ENCODE data around the gene MAGI1.

The MAGI1 gene

GRCh38 chr3:66076861-66077470, 38.2 kb upstream of the MAGI1 start:
- Histone ChIP-seq H3K27me3 (ENCODE audit: low read length) (no peaks in the 10 kb centered on the region), H3F3A (ENCODE audit: insufficient read depth) (no peaks in the 10 kb centered on the region), H3K79me2 (ENCODE audit: insufficient read depth, low read length) (no peaks in the 10 kb centered on the region), H4K20me1 (ENCODE audit: low read depth, low read length) (no peaks in the 10 kb centered on the region), H3K9me3 (ENCODE audit: insufficient read depth, low read length) (no peaks in the 10 kb centered on the region), H3K9ac (ENCODE audit: low read length) (no peak overlapping the region), H3K36me3 (ENCODE audit: low read length) (no peaks in the 10 kb centered on the region), H2AFZ (ENCODE audit: low read depth, low read length, severe bottlenecking) (no peak overlapping the region), H3K4me3 (ENCODE audit: insufficient read depth, low read length, poor library complexity, severe bottlenecking) (no peak overlapping the region), H3K27ac (ENCODE audit: low read depth, low read length) (no peak overlapping the region), H3K9me2 (replicated peaks; ENCODE audit: insufficient read depth, low read length) (no peaks in the 10 kb centered on the region), H3K4me2 (ENCODE audit: low read depth, low read length, poor library complexity, severe bottlenecking) (no peak overlapping the region)
- TF ChIP-seq EZH2phosphoT487 (conservative IDR thresholded peaks at IDR 0.05; ENCODE audit: low read length) = no peak
- TF ChIP-seq CTCF (IDR thresholded peaks at IDR 0.05; ENCODE audit: insufficient read depth, low read length, poor library complexity, severe bottlenecking) = no peak

- TF ChIP-seq CTCF (IDR thresholded peaks at IDR 0.05; ENCODE audit: insufficient read depth, low read length, poor library complexity, severe bottlenecking) = no peak
- TF ChIP-seq EZH2phosphoT487 (conservative IDR thresholded peaks at IDR 0.05; ENCODE audit: low read length) = no peak
- no peaks in the 10 kb centered on the region for H3F3A ChIP-seq (ENCODE audit: insufficient read depth)
- H2AFZ ChIP-seq (ENCODE audit: low read depth, low read length, severe bottlenecking) = no peak overlapping the region
Measured at GRCh38 chr3:66075281-66075680, 36.6 kb upstream of the MAGI1 start.

GRCh38 chr3:66073464-66074141, 34.9 kb upstream of the MAGI1 start:
- Histone ChIP-seq H3K4me3 (ENCODE audit: insufficient read depth, low read length, poor library complexity, severe bottlenecking) (no peak overlapping the region), H3K9me2 (replicated peaks; ENCODE audit: insufficient read depth, low read length) (no peaks in the 10 kb centered on the region), H2AFZ (ENCODE audit: low read depth, low read length, severe bottlenecking) (no peak overlapping the region), H4K20me1 (ENCODE audit: low read depth, low read length) (no peaks in the 10 kb centered on the region), H3K9ac (ENCODE audit: low read length) (no peak overlapping the region), H3K4me2 (ENCODE audit: low read depth, low read length, poor library complexity, severe bottlenecking) (no peak overlapping the region), H3K36me3 (ENCODE audit: low read length) (no peaks in the 10 kb centered on the region), H3F3A (ENCODE audit: insufficient read depth) (no peaks in the 10 kb centered on the region), H3K79me2 (ENCODE audit: insufficient read depth, low read length) (no peaks in the 10 kb centered on the region), H3K27me3 (ENCODE audit: low read length) (no peaks in the 10 kb centered on the region), H3K9me3 (ENCODE audit: insufficient read depth, low read length) (no peaks in the 10 kb centered on the region), H3K27ac (ENCODE audit: low read depth, low read length) (no peak overlapping the region)
- TF ChIP-seq EZH2phosphoT487 (conservative IDR thresholded peaks at IDR 0.05; ENCODE audit: low read length) = no peak

More at GRCh38 chr3:66075281-66075680, 36.6 kb upstream of the MAGI1 start:
- H3K27ac ChIP-seq (ENCODE audit: low read depth, low read length) = no peak overlapping the region
- H3K27me3 ChIP-seq (ENCODE audit: low read length) = no peaks in the 10 kb centered on the region
- H3K9ac ChIP-seq (ENCODE audit: low read length) = no peak overlapping the region
- no peaks in the 10 kb centered on the region for H3K9me2 ChIP-seq (replicated peaks; ENCODE audit: insufficient read depth, low read length)
- H4K20me1 ChIP-seq (ENCODE audit: low read depth, low read length) = no peaks in the 10 kb centered on the region
- H3K4me2 ChIP-seq (ENCODE audit: low read depth, low read length, poor library complexity, severe bottlenecking) = no peak overlapping the region
- H3K9me3 ChIP-seq (ENCODE audit: insufficient read depth, low read length) = no peaks in the 10 kb centered on the region
- H3K79me2 ChIP-seq (ENCODE audit: insufficient read depth, low read length) = no peaks in the 10 kb centered on the region
- no peaks in the 10 kb centered on the region for H3K36me3 ChIP-seq (ENCODE audit: low read length)
- H3K4me3 ChIP-seq (ENCODE audit: insufficient read depth, low read length, poor library complexity, severe bottlenecking) = no peak overlapping the region

- H3K4me2 ChIP-seq (ENCODE audit: low read depth, low read length, poor library complexity, severe bottlenecking) = no peak overlapping the region
- H3K27ac ChIP-seq (ENCODE audit: low read depth, low read length) = no peak overlapping the region
- no peak for TF ChIP-seq CTCF (IDR thresholded peaks at IDR 0.05; ENCODE audit: insufficient read depth, low read length, poor library complexity, severe bottlenecking)
- no peak for TF ChIP-seq EZH2phosphoT487 (conservative IDR thresholded peaks at IDR 0.05; ENCODE audit: low read length)
- H3F3A ChIP-seq (ENCODE audit: insufficient read depth) = no peaks in the 10 kb centered on the region
- H3K79me2 ChIP-seq (ENCODE audit: insufficient read depth, low read length) = no peaks in the 10 kb centered on the region
- H2AFZ ChIP-seq (ENCODE audit: low read depth, low read length, severe bottlenecking) = no peak overlapping the region
- H3K4me3 ChIP-seq (ENCODE audit: insufficient read depth, low read length, poor library complexity, severe bottlenecking) = no peak overlapping the region
- H3K27me3 ChIP-seq (ENCODE audit: low read length) = no peaks in the 10 kb centered on the region
- no peaks in the 10 kb centered on the region for H4K20me1 ChIP-seq (ENCODE audit: low read depth, low read length)
- no peaks in the 10 kb centered on the region for H3K36me3 ChIP-seq (ENCODE audit: low read length)
- no peaks in the 10 kb centered on the region for H3K9me3 ChIP-seq (ENCODE audit: insufficient read depth, low read length)
- H3K9ac ChIP-seq (ENCODE audit: low read length) = no peak overlapping the region
- H3K9me2 ChIP-seq (replicated peaks; ENCODE audit: insufficient read depth, low read length) = no peaks in the 10 kb centered on the region
Measured at GRCh38 chr3:66068255-66068654, 29.5 kb upstream of the MAGI1 start.
